ENCODE data around the gene ABHD2. TPM values are rescaled to one million over a fixed set of nuclear protein-coding genes. Genes with fewer than 3 reads are reported as not detected.

The ABHD2 gene
- total RNA-seq, 1 experiment from 2014 or later = 15.6 TPM

DNA sequence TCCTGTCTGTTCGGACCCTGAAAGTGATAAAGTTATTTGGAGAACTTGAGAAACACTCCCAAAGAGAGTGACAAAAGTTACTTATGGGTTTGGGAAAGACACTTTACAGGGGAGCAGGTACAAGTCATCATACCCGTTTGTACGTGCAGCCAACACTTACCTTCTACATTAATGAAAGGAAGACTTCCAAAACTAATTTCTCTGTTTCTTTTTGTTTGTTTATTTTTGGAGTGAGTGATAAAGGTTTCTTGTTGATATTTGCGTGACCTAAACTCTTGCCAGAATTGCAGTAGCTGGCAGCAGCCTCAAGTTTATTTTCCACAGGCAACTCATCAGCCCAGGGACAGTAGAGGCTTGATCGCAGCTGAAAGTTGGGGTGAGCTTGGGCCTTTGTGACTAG is 8.4 kb downstream of the ABHD2 start:
- no peaks in the 10 kb centered on the region for H4K20me1 ChIP-seq (ENCODE audit: control insufficient read depth, insufficient read depth, insufficient read length)
- Mint-ChIP-seq H3K9me3 (no peaks in the 10 kb centered on the region), H3K27me3 (ENCODE audit: low read depth) (no peaks in the 10 kb centered on the region), H3K4me3 (no peak overlapping the region), H3K27ac (no peak overlapping the region; a peak in 1 of 7 replicates), H3K36me3 (ENCODE audit: insufficient read depth in 1 of 3, low read depth in 3 of 3) (peaks cover 0 to 2% (median 0%) of the 10 kb centered on the region in 3 experiments; a peak in 2 of 7 replicates), H3K4me1 (peaks cover 2 to 27% of the 10 kb centered on the region in 2 experiments; a peak in 3 of 4 replicates)
- H4K91ac ChIP-seq (ENCODE audit: insufficient read length, low read depth, low read length) = no peak overlapping the region
- no peak overlapping the region for H3K4ac ChIP-seq (ENCODE audit: low read depth, low read length)
- TF ChIP-seq, protein P1, sequence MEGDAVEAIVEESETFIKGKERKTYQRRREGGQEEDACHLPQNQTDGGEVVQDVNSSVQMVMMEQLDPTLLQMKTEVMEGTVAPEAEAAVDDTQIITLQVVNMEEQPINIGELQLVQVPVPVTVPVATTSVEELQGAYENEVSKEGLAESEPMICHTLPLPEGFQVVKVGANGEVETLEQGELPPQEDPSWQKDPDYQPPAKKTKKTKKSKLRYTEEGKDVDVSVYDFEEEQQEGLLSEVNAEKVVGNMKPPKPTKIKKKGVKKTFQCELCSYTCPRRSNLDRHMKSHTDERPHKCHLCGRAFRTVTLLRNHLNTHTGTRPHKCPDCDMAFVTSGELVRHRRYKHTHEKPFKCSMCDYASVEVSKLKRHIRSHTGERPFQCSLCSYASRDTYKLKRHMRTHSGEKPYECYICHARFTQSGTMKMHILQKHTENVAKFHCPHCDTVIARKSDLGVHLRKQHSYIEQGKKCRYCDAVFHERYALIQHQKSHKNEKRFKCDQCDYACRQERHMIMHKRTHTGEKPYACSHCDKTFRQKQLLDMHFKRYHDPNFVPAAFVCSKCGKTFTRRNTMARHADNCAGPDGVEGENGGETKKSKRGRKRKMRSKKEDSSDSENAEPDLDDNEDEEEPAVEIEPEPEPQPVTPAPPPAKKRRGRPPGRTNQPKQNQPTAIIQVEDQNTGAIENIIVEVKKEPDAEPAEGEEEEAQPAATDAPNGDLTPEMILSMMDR (conservative IDR thresholded peaks at IDR 0.05) = no peak
- peaks cover 4% of the 10 kb centered on the region; the same call in 1 of the 2 replicates for H3K4me1 ChIP-seq (ENCODE audit: insufficient read depth, low read length)
- H3K27ac ChIP-seq (ENCODE audit: insufficient read length, low read depth, low read length) = no peak overlapping the region
- H3T11ph ChIP-seq (ENCODE audit: low read length) = no peak overlapping the region
- no peak overlapping the region for H3K18ac ChIP-seq (ENCODE audit: insufficient read length, low read depth, low read length)
- no peak overlapping the region for H2BK120ac ChIP-seq (ENCODE audit: low read depth, low read length, poor library complexity, severe bottlenecking)
- no peak overlapping the region for H2BK15ac ChIP-seq (ENCODE audit: low read depth, low read length)
- no CpG with 5 or more reads among the region's 5 CpGs for WGBS (ENCODE audit: extremely low coverage, insufficient read length, low lambda C conversion rate)
- no peak overlapping the region for H2AFZ ChIP-seq (ENCODE audit: low read length)
- no peak overlapping the region for H3K56ac ChIP-seq (ENCODE audit: insufficient read length, low read depth, low read length)
- H3K23ac ChIP-seq (ENCODE audit: insufficient read length, low read depth, low read length) = no peak overlapping the region
- H3K27me3 ChIP-seq (ENCODE audit: insufficient read depth, low read length) = no peaks in the 10 kb centered on the region
- no peaks in the 10 kb centered on the region for H3K23me2 ChIP-seq (ENCODE audit: insufficient read length, low read depth, low read length, poor library complexity, severe bottlenecking)
- H2BK12ac ChIP-seq (ENCODE audit: insufficient read length, low read depth, low read length) = no peak overlapping the region
- no peak overlapping the region for H3K4me2 ChIP-seq (ENCODE audit: insufficient read depth, insufficient read length, low read length)
- DNase-seq = no peak
- no peak overlapping the region for H3K9ac ChIP-seq (ENCODE audit: extremely low read depth, insufficient read length, low read length)
- H2BK20ac ChIP-seq (ENCODE audit: low read depth, low read length, poor library complexity, severe bottlenecking) = no peak overlapping the region
- H2AK5ac ChIP-seq (ENCODE audit: insufficient read length, low read length) = no peak overlapping the region
- H2BK5ac ChIP-seq (ENCODE audit: insufficient read length, low read length) = no peak overlapping the region
- H4K8ac ChIP-seq (replicated peaks; ENCODE audit: insufficient read length, low read depth, low read length) = no peak overlapping the region
- H4K5ac ChIP-seq (ENCODE audit: insufficient read length, low read depth, low read length) = no peak overlapping the region
- H3K14ac ChIP-seq (ENCODE audit: insufficient read depth, low read length) = no peak overlapping the region
- no peaks in the 10 kb centered on the region; the same call in 1 of the 2 replicates for H3K79me2 ChIP-seq (ENCODE audit: insufficient read depth, low read length)
- no peaks in the 10 kb centered on the region for H3K9me3 ChIP-seq (ENCODE audit: control insufficient read depth, low read depth, low read length)
- no peaks in the 10 kb centered on the region for H3K79me1 ChIP-seq (ENCODE audit: insufficient read depth, low read depth, low read length, poor library complexity, severe bottlenecking)
